ENCODE measurements around the gene ASB16. TPM values are rescaled to one million over a fixed set of nuclear protein-coding genes. Genes with fewer than 3 reads are reported as not detected.
A peak's percentile ranks its signal among the peaks of the same experiment; 100 is the strongest.
"Not testable (repeated sequence)": the region's sequence is repeated elsewhere in the genome, so short reads cannot be mapped to it uniquely, and the experiment has no call there.

The ASB16 gene
- total RNA-seq, 2 donors from 2014 or later: 0.53 TPM; not detected in 1

DNA sequence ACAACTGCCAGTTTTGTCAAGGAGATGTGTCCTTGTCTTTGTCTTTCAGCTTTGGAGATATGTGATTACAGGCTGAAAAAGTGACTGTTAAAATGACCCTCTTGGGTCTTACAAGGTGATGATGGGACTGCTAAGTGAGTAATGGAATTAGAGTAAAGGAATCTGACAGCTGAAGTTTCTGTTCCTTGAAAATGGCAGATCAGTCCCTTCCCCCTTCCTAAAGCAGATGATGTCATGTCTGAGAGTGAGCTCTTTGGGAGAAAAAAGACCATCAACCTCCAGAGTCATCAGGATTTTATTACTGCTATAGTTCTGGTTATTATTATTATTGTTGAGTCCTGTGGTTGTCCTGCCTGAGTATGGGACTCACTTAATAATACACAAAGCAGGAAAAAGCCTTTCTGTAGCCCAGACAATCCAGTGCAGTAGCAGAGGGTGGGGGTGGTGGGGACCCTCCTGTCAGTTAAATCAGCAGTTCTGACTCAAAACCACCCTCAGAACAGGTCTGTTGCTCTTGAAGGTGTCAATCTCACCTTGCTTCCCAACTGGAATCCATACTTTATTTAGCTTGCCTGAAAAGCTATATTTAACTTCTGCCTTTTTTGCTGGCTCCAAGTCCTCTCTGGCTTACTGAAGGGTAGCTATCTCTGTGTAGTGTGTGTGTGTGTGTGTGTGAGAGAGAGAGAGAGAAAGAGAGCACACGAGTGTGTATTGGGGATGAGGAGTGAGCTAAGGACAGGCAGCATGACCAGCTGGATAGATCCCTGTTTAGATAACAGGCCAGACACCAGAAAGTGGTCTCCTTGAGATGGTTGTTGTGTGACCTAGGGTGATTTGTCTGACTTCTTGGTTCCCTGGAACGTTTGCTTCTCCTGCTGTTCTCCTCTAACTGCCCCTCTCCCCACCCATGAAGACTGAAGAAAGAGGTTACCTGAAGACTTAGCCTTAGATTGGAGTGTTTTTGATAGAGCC, 23.8 kb upstream of the ASB16 start:
- no peaks in the 10 kb centered on the region for H3K27me3 Mint-ChIP-seq (ENCODE audit: insufficient read depth)
- Histone ChIP-seq H3K36me3 (ENCODE audit: control insufficient read depth, insufficient read depth, low read length) (peaks cover 33% of the 10 kb centered on the region), H3K4me1 (ENCODE audit: control insufficient read depth, insufficient read depth, low read length) (peaks cover 25% of the 10 kb centered on the region), H3K4me3 (ENCODE audit: low read length) (peak overlapping the region; percentile 39), H3K27me3 (ENCODE audit: control insufficient read depth, insufficient read depth, low read length, poor library complexity, severe bottlenecking) (no peaks in the 10 kb centered on the region), H3K9ac (ENCODE audit: extremely low read depth, low read length, poor library complexity, severe bottlenecking) (peak overlapping the region; percentile 72), H3K9me3 (ENCODE audit: control insufficient read depth, low read length) (no peaks in the 10 kb centered on the region), H3K27ac (ENCODE audit: low read depth, low read length) (peak overlapping the region; percentile 52)
- no peaks in the 10 kb centered on the region for H3K9me3 Mint-ChIP-seq
- WGBS, 2 experiments (ENCODE audit: insufficient coverage in 1 of 2, insufficient read length in 1 of 2): 67 to 77% methylated on average over 1 to 2 of the region's 2 CpGs
- H3K4me1 Mint-ChIP-seq: peaks cover 44% of the 10 kb centered on the region
- no peak for DNase-seq
- peaks cover 35% of the 10 kb centered on the region for H3K36me3 Mint-ChIP-seq (ENCODE audit: low read depth)
- TF ChIP-seq, protein P1, sequence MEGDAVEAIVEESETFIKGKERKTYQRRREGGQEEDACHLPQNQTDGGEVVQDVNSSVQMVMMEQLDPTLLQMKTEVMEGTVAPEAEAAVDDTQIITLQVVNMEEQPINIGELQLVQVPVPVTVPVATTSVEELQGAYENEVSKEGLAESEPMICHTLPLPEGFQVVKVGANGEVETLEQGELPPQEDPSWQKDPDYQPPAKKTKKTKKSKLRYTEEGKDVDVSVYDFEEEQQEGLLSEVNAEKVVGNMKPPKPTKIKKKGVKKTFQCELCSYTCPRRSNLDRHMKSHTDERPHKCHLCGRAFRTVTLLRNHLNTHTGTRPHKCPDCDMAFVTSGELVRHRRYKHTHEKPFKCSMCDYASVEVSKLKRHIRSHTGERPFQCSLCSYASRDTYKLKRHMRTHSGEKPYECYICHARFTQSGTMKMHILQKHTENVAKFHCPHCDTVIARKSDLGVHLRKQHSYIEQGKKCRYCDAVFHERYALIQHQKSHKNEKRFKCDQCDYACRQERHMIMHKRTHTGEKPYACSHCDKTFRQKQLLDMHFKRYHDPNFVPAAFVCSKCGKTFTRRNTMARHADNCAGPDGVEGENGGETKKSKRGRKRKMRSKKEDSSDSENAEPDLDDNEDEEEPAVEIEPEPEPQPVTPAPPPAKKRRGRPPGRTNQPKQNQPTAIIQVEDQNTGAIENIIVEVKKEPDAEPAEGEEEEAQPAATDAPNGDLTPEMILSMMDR (conservative IDR thresholded peaks at IDR 0.05): no peak
- H3K4me3 Mint-ChIP-seq: no peak overlapping the region
- H3K27ac Mint-ChIP-seq: peak overlapping the region; percentile 90

DNA sequence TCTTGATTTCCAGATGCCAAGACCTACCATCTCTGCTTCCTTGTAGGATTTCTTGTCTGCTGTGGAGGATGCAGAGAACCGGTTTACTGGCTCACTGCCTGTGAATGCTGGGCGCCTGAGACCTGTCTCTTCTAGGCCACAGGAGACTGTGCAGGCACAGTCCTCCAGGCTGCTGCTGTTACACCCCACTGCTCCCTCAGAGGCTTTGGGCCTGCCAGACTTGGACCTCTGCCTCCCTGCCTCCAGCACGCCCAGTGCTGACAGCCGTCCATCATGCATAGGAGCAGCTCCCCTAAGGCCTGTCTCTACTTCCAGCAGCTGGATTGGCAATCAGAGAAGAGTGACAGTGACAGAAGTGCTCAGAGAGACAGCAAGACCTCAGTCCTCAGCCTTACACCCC, 22.7 kb upstream of the ASB16 start:
- H3K4me1 Mint-ChIP-seq: peaks cover 40% of the 10 kb centered on the region
- peak overlapping the region; percentile 26 for H3K27ac Mint-ChIP-seq
- Histone ChIP-seq H3K4me1 (ENCODE audit: control insufficient read depth, insufficient read depth, low read length) (peaks cover 25% of the 10 kb centered on the region), H3K9ac (ENCODE audit: extremely low read depth, low read length, poor library complexity, severe bottlenecking) (no peak overlapping the region), H3K36me3 (ENCODE audit: control insufficient read depth, insufficient read depth, low read length) (peaks cover 40% of the 10 kb centered on the region), H3K9me3 (ENCODE audit: control insufficient read depth, low read length) (no peaks in the 10 kb centered on the region), H3K27ac (ENCODE audit: low read depth, low read length) (no peak overlapping the region), H3K4me3 (ENCODE audit: low read length) (no peak overlapping the region), H3K27me3 (ENCODE audit: control insufficient read depth, insufficient read depth, low read length, poor library complexity, severe bottlenecking) (no peaks in the 10 kb centered on the region)
- peaks cover 41% of the 10 kb centered on the region for H3K36me3 Mint-ChIP-seq (ENCODE audit: low read depth)
- no peaks in the 10 kb centered on the region for H3K27me3 Mint-ChIP-seq (ENCODE audit: insufficient read depth)
- TF ChIP-seq, protein P1 (conservative IDR thresholded peaks at IDR 0.05): no peak
- no peaks in the 10 kb centered on the region for H3K9me3 Mint-ChIP-seq
- H3K4me3 Mint-ChIP-seq: no peak overlapping the region
- DNase-seq: no peak
- 89 to 92% methylated on average over 2 to 4 of the region's 4 CpGs for WGBS, 2 experiments (ENCODE audit: insufficient coverage in 1 of 2, insufficient read length in 1 of 2)

GRCh38 chr17:44149066-44149465, 21.4 kb upstream of the ASB16 start:
- peak overlapping the region; percentile 77 for H3K27ac Mint-ChIP-seq
- H3K4me3 Mint-ChIP-seq; H3K9ac ChIP-seq (ENCODE audit: extremely low read depth, low read length, poor library complexity, severe bottlenecking); H3K27ac ChIP-seq (ENCODE audit: low read depth, low read length); H3K27me3 Mint-ChIP-seq (ENCODE audit: insufficient read depth); H3K9me3 Mint-ChIP-seq; H3K4me3 ChIP-seq (ENCODE audit: low read length); H3K27me3 ChIP-seq (ENCODE audit: control insufficient read depth, insufficient read depth, low read length, poor library complexity, severe bottlenecking); H3K9me3 ChIP-seq (ENCODE audit: control insufficient read depth, low read length); DNase-seq: not testable (repeated sequence)
- peaks cover 50% of the 10 kb centered on the region for H3K36me3 ChIP-seq (ENCODE audit: control insufficient read depth, insufficient read depth, low read length)
- H3K4me1 ChIP-seq (ENCODE audit: control insufficient read depth, insufficient read depth, low read length): peaks cover 25% of the 10 kb centered on the region
- WGBS, 2 experiments (ENCODE audit: insufficient coverage in 1 of 2, insufficient read length in 1 of 2): 90% methylated on average over 3 of the region's 3 CpGs; no CpG with 5 or more reads in 1 of the 2 experiments
- peaks cover 39% of the 10 kb centered on the region for H3K4me1 Mint-ChIP-seq
- H3K36me3 Mint-ChIP-seq (ENCODE audit: low read depth): peaks cover 46% of the 10 kb centered on the region

Measured in endodermal cell (in vitro differentiated cells).